Heart left ventricle (tissue), 16 donors: Measurements from ENCODE around the gene RPL34. TPM values are rescaled to one million over a fixed set of nuclear protein-coding genes. Genes with fewer than 3 reads are reported as not detected.

Experiments
- ATAC-seq, 4 donors: fragments of 200-7000 bp; cut with Tn5 transposase; one replicate each; pipeline ENCODE4 v1.9.1; 2020 to 2022; ENCODE audit warnings: moderate library complexity in 4 of 4, mild to moderate bottlenecking in 3 of 4, moderate number of reproducible peaks in 1 of 4
- DNase-seq, 5 donors: peaks; one replicate each; pipeline ENCODE4 v3.0.0-alpha.2; 2020
- H3K27ac ChIP-seq, 12 donors: fragments of 200-600 bp; sonication (generic) in 4 of 12; one replicate each; pipeline versions ENCODE4 v1.5.0 to v1.8.0; 2016 to 2022; ENCODE audit warnings: mild to moderate bottlenecking in 2 of 12
- H3K27me3 ChIP-seq, 9 donors: fragments of 200-600 bp; sonication (generic) in 2 of 9; one replicate each; pipeline versions ENCODE4 v1.5.1 to v1.8.0; 2016 to 2022; ENCODE audit warnings: mild to moderate bottlenecking in 3 of 9
- H3K36me3 ChIP-seq, 9 donors: fragments of 200-600 bp; sonication (generic) in 2 of 9; one replicate each; pipeline versions ENCODE4 v1.5.0 to v1.8.0; 2018 to 2022; ENCODE audit warnings: mild to moderate bottlenecking in 2 of 9
- H3K4me1 ChIP-seq, 12 donors: fragments of 200-600 bp; sonication (generic) in 4 of 12; one replicate each; pipeline versions ENCODE4 v1.5.0 to v1.8.0; 2016 to 2022; ENCODE audit warnings: mild to moderate bottlenecking in 3 of 12
- H3K4me3 ChIP-seq, 12 donors: fragments of 200-600 bp; sonication (generic) in 4 of 12; one replicate each; pipeline versions ENCODE4 v1.5.0 to v1.8.0; 2017 to 2022; ENCODE audit warnings: mild to moderate bottlenecking in 9 of 12, moderate library complexity in 4 of 12
- H3K9me3 ChIP-seq, 12 donors: fragments of 200-600 bp; sonication (generic) in 4 of 12; one replicate each; pipeline versions ENCODE4 v1.5.0 to v1.8.0; 2016 to 2022; ENCODE audit warnings: mild to moderate bottlenecking in 1 of 12
- CTCF ChIP-seq, 12 donors: fragments of 200-600 bp; sonication (generic) in 4 of 12; IDR thresholded peaks; one replicate each; pipeline versions ENCODE4 v1.5.0 to v1.8.0; 2018 to 2022; ENCODE audit warnings: antibody characterized with exemption in 12 of 12, mild to moderate bottlenecking in 5 of 12
- POLR2A ChIP-seq, 2 donors: fragments of 450-650 bp; IDR thresholded peaks; one replicate each; pipeline ENCODE4 v1.6.1; 2017; ENCODE audit warnings: antibody characterized with exemption in 2 of 2, mild to moderate bottlenecking in 2 of 2, moderate library complexity in 2 of 2
- WGBS, 4 donors: extraction: QIAGEN DNeasy Blood & Tissue Kit in 2 of 4; methylation state at CpG; one replicate each; pipeline versions ENCODE4 v1.1.5 to v1.1.7; 2013 to 2018; 5-methylcytosine and 5-hydroxymethylcytosine counted together
- intact Hi-C, 10 donors: fragments of 100-400 bp; cut with DNase I; formaldehyde crosslinking; loops; one replicate each; pipeline versions ENCODE4 v1.11.1 to v1.14.2; 2022
- long read RNA-seq, 3 donors: library from polyadenylated mRNA; unstranded; transcript quantifications; one replicate each; pipeline ENCODE4 v2.0.0, GENCODE V29; 2020 to 2021
- polyA plus RNA-seq, 2 donors: library from polyadenylated mRNA; stranded (reverse); fragments of 200-250 nt; gene quantifications; one replicate each; pipeline ENCODE4 v1.2.3, GENCODE V29; 2013
- total RNA-seq, 9 donors: library from RNA; depleted of rRNA in 2 of 9; stranded (reverse); fragments of >200 nt in 2 of 9; fragmentation: NEBNext Ultra II Directional in 3 of 9; extraction: Animal tissue kit (Norgen Biotek cat#: 25700) in 3 of 9; gene quantifications; one replicate each; pipeline versions ENCODE4 v1.1.0 to v1.2.4, GENCODE V29; 2016 to 2023
- donor health status: ischemic (EF 13 %, LVEDD 7.1; RV severe dilation, severe dysfunction).
- donor health status: healthy with polysubstance abuse.
- donor health status: DM: no; HTN: yes; CAD: no.
- donor health status: DM: no; HTN: no; CAD: no.
- donor health status: ischemic (EF 25% LVEDD 6.9; RV normal size, moderate dysfunction).
- donor health status: ischemic (EF 25% LVEDD 5.7; RV mildly dilated, moderate dysfunction).
- donor health status: healthy.
- donor health status: DM: yes; HTN: yes; CAD: no.
- donor health status: ischemic (EF 35%, LVEDD 5.7; RV mildly dilated, moderate dysfunction).
- donor health status: nonischemic (EF 11% LVEDD 7.7; RV severe dilation, severe dysfunction).
- donor health status: DM: yes; HTN: yes; CAD: no.
- donor health status: PGD.
- donor health status: ischemic (EF 29% LVEDD 5.4; RV normal size, mild dysfunction).
- donor health status: nonischemic (EF 23%, LVEDD 6.1; RV moderate dilation, normal function).

RPL34 gene
- total RNA-seq: 100 to 1,000 TPM; 334 to 856 (median 719) TPM
- 1,000 to 10,000 TPM; 2,830 to 2,969 TPM for polyA plus RNA-seq
- long read RNA-seq, donor 1, transcript RPL34-202 (5 exons, 441 nt): major isoform, 198 of 281 reads
- long read RNA-seq, donor 1, transcript RPL34-206 (2 exons, 629 nt): minor isoform, 24 of 281 reads
- long read RNA-seq, donor 1, transcript RPL34-201 (5 exons, 529 nt): minor isoform, 6 of 281 reads
- long read RNA-seq, donor 1, partial matches to known transcripts: 48 of 281 reads
- long read RNA-seq, donor 1, other reads (novel, unspliced or antisense): 5 of 281 reads
- long read RNA-seq, donor 2, transcript RPL34-202 (5 exons, 441 nt): major isoform, 124 of 177 reads
- long read RNA-seq, donor 2, transcript RPL34-206 (2 exons, 629 nt): minor isoform, 11 of 177 reads
- long read RNA-seq, donor 2, partial matches to known transcripts: 33 of 177 reads
- long read RNA-seq, donor 2, other reads (novel, unspliced or antisense): 8 of 177 reads
- long read RNA-seq, donor 3, transcript RPL34-202 (5 exons, 441 nt): major isoform, 147 of 242 reads
- long read RNA-seq, donor 3, transcript RPL34-201 (5 exons, 529 nt): minor isoform, 7 of 242 reads
- long read RNA-seq, donor 3, transcript RPL34-206 (2 exons, 629 nt): minor isoform, 30 of 242 reads
- long read RNA-seq, donor 3, partial matches to known transcripts: 52 of 242 reads
- long read RNA-seq, donor 3, other reads (novel, unspliced or antisense): 6 of 242 reads

- peaks cover 0 to 41% (median 36%) of the 10 kb centered on the region in 9 donors for H3K36me3 ChIP-seq
- ATAC-seq (peak; percentile 100), DNase-seq (peak; percentile 96 to 99 (median 97))
- H3K4me3 ChIP-seq: peak within 1 kb of the TSS; percentile 38 to 92 (median 78)
- H3K27me3 ChIP-seq: no peaks in the 10 kb centered on the region
- H3K27ac ChIP-seq: peak within 1 kb of the TSS; percentile 54 to 88 (median 80)
- WGBS, 4 donors: 1% methylated on average over 31 to 32 of the region's 32 CpGs
- TF ChIP-seq CTCF (IDR thresholded peaks at IDR 0.05): no peak
- peak in 1 of 2 donors; percentile 85 for TF ChIP-seq POLR2A (IDR thresholded peaks at IDR 0.05)
- H3K4me1 ChIP-seq: peaks cover 0 to 46% (median 20%) of the 10 kb centered on the region in 12 donors
- peaks cover 0 to 18% (median 0%) of the 10 kb centered on the region in 12 donors for H3K9me3 ChIP-seq
- intact Hi-C loops: loop anchor here in 4 of 10 donors (1.0 to 5.0 kb wide), 3 partner anchors 30 to 1197 kb away; partner anchors contain the start of genes OSTC (in 4 of the 4) and GAR1 (in 1 of the 4)
These were observed at the start of gene RPL34 for GRCh38 chr4:108620101-108620932. Gene RPL34, plus strand, starts transcription at chr4:108620576. Its CDS starts 1,384 bp downstream, at chr4:108621960.

DNA sequence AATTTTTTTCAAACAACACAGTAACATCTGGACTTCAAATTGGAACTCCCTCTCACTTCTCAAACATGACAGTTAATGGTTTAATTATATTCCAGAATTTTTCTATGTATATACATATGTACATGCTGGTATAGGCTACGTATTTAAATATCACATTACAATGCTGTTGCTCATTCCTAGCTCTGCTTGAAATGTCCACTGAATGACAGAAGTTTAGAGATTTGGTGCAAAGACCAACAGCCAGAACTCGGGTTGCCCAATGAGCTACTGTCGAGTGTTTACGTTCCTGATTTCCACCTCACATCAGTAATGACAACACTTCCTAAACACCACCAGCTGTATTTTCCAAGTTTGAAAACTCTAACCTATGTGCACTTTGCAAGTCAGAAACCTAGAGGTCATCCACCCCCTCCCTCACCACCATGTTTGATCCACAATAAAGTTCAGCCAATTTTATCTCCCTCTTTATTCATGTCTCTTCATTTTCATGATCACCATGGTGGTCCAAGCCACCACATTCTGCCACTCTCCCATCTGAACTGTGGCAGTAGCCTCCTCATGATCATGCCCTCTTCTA, 49.3 kb upstream of the RPL34 start:
- TF ChIP-seq CTCF (IDR thresholded peaks at IDR 0.05) (no peak), POLR2A (IDR thresholded peaks at IDR 0.05) (no peak)
- intact Hi-C loops: loop anchor here in 8 of 10 donors (1.0 to 10.0 kb wide), 8 partner anchors 396 to 554 kb away; partner anchors contain the start of gene LEF1 (in 1 of the 8)
- no peaks in the 10 kb centered on the region for H3K36me3 ChIP-seq
- H3K4me3 ChIP-seq: no peak overlapping the region
- peaks cover 0 to 4% (median 0%) of the 10 kb centered on the region in 12 donors for H3K4me1 ChIP-seq
- DNase-seq: no peak
- H3K27ac ChIP-seq: no peak overlapping the region
- no peaks in the 10 kb centered on the region for H3K9me3 ChIP-seq
- ATAC-seq: no peak
- 55 to 81% (median 80%) methylated on average over 4 of the region's 4 CpGs for WGBS, 4 donors
- H3K27me3 ChIP-seq: no peaks in the 10 kb centered on the region

- DNase-seq (no peak), ATAC-seq (no peak)
- intact Hi-C loops: loop anchor here in 7 of 10 donors (5.0 to 10.0 kb wide), 6 partner anchors 400 to 557 kb away; partner anchors contain the start of gene LEF1 (in 1 of the 7)
- Histone ChIP-seq H3K4me3 (no peak overlapping the region), H3K9me3 (no peaks in the 10 kb centered on the region), H3K4me1 (peaks cover 0 to 4% (median 0%) of the 10 kb centered on the region in 12 donors), H3K27me3 (no peaks in the 10 kb centered on the region), H3K27ac (no peak overlapping the region), H3K36me3 (no peaks in the 10 kb centered on the region)
- TF ChIP-seq CTCF (IDR thresholded peaks at IDR 0.05) (no peak), POLR2A (IDR thresholded peaks at IDR 0.05) (no peak)
- 81 to 85% (median 84%) methylated on average over 3 of the region's 3 CpGs for WGBS, 4 donors
These were observed 46.0 kb upstream of the RPL34 start for GRCh38 chr4:108574402-108574801.
